GM18519 (cell line): ENCODE results near the gene EIF6.
"Not testable (repeated sequence)": the region's sequence is repeated elsewhere in the genome, so short reads cannot be mapped to it uniquely, and the experiment has no call there.

ENCODE experiments used
- ATAC-seq: cut with Tn5 transposase; IDR thresholded peaks from one replicate; pipeline ENCODE4 v1.9.1; 2021; ENCODE audit warnings: mild to moderate bottlenecking, moderate library complexity; ENCODE audit not compliant: unreplicated experiment, low FRiP score

The EIF6 gene

DNA sequence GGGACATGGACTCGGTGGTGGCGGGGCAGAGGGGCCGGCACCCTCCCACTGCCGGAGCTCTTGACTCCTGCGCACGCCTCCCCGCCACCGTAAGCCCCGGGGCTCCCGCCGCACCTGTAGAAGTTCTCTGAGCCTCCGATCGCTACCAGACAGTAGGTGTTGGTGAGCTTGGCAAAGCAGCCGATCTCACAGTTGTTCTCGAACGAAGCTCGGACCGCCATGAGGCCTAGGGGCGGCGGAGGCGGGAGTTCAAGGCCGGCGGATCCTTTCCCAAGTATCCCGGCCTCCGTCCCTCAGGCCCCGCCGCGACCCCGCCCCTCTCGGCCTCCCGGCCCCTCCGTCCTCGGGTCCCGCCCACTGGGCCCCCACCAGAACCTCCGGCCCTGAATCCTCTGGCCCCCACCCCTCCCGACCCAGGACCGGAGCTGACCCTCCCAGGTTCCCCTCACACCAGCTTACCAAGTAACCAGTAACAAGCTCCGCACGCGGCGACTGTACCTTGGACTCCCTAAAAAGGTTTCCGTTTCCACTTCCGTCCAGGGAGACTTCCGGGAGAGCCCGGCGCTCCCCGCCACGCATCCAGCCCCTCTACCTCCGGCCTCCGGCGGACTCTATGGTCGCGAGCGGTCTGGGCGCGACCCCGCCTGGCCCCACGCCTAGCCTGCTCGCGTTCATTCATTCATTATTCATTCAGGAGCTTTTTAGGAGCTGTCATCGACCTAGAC lies at the start of gene EIF6:
Gene EIF6 (minus strand): TSS at position 506 of the 725 bp plus-strand sequence. CDS start 285 bp downstream, at position 221.
- no peak for ATAC-seq

DNA sequence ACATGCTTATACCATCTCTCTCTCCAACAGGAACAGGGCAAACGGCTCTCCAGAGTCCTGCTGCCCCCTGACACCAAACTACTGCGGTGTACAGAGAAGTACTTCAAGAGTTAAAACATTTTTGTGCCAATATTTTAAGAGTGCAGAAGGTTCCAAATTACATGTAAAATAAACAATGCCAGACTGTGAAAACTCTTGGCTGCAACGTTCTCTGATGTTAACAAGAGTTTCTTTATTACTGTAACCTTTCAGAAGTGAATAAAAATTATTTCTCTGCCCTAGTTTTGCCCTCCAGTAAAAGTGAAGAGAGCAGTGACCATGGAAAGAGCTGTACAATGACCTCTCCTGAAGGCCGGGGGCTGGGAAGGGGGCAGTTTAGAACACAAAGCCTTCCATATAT lies 49.0 kb upstream of the EIF6 start:
- no peak for ATAC-seq

DNA sequence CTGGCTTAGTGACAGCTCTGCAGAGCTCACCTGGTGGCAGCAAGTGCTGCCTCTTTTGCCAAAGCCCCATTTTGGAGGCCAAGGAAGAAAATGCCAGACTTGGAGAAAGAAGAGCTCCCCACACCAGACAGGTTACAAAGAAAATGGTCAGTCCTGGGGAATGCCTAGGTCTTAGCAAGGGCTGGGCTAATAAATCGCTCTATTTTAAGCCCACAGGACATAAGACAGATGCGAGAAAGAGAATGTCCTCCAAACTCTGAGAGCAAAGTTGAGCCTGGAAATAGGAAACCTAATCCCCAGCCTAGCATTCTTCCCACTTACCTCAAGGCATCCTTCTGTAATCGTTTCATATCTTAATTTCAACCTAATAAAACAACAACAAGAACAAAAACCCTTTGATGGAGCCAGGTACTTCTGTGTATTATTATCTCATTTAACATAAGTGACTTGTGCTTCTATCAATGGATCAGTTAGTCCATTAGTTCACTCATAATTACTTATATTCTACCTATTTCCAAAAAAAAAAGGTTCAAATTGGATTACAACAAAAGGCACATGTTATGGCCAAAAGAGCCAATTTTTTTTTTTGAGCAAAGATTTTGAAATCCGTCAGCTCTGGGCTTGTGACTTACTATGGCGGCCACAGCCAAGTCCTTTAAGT lies 48.1 kb upstream of the EIF6 start:
- no peak for ATAC-seq

DNA sequence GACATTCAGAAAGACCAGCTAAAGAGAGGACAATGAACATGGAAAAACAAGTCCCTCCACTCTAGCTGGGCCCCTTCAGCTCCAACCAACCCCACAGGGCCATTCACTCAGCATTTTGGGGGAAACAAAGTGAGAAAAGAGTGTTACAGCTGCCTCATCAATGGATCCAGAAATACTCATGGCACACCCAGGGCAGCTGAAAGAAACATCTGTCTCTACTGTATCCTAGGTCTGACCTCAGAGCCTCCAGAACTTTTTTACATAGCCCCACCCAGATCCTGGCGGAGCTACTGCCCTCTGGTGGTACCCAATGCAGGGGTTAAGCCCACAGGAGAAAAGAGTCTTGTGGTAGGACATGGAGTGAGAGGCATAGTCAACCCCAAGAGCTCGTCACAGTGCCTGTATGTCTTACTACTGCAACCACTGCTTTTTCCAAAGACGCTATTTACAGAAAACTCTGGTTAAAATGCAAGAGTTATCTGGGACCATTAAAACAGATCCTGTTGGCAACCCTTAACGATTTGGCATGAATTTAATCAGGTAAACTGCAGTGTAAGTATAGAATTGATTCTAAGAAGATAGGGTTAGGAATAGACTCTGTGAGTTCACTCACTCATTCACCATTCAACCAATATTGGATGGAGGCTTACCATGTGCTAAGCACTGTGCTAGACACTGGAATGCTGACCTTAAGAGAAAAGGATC lies 45.0 kb upstream of the EIF6 start:
- no peak for ATAC-seq

DNA sequence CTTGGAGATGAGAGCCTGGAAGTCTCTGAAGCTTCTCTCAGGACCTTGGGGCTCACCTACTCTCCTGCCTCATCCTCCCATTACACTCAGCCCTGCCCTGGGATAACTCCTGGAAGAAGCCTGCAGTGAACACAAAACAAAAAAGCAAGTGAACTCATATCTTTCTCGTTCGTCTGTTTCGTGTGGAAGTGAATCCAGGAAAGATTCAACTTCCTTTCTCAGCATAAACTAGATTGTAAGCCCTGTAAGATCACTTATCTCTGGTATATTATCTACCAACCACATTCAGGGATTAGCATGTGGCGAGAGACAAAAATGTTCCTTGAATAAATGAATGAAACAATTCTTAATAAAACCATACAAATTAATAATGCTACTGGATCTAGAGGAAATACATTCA lies 44.1 kb upstream of the EIF6 start:
- no peak for ATAC-seq

DNA sequence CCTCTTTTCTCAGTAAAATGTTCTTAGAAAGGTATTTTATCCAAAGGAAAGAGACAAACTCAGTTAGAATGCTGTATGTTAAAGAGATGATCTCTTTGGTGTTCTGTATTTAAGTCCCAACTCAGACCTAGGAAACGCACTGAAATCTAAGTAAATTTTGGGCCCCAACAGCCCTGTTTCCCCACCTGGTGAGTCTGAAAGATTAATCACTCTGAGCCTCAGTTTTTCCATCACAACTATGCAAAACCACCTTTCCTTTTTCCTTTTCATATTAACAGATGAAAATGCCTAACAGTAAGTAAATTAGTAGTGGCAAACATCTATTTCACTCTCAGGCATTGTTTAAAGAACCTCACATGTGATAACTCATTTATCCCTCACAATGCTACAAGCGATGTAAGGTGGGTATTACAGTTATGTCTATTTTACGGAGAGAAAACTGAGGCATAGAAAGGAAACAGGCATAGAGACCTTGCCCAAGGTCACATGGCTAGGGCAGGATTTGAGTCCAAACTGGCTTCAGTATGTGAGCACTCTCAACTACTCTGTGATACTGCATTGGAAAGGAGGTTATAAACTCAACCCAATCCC lies 43.6 kb upstream of the EIF6 start:
- no peak for ATAC-seq

DNA sequence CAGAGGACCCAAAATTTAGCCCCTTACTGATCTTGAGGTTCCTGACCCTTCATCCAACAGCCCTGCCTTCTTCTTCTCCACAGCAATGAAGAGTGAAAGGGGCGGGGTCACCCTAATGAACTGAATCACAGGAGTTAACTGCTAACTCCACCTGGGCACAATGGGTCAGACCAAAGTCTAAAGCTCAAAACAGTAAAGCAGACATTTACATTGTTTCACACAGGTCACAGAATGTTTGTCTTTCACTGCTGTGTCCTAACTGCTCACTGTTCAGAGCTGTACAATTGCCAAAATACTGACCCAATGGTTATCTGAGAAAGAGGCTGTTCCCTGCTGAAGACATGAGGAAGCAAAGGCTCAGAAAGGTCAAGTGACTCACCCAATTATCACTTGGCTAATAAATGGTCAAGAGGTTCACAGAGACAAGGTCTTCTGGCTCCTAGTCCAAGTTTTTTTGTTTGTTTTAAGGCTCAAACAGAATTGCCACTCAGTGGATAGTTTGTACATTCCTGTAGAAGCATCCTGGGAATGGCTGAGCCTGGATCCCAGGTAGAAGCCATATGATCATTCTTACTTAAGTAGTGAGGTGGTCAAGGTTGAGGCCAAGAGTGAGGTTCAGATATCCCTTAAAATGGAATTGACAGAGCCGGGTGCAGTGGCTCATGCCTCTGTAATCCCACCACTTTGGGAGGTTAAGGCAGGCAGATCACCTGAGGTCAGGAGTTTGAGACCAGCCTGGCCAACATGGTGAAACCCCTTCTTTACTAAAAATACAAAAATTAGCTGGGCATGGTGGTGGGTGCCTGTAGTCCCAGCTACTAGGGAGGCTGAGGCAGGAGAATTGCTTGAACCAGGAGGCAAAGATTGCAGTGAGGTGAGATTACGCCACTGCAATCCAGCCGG lies 42.8 kb upstream of the EIF6 start:
- ATAC-seq, result no peak

DNA sequence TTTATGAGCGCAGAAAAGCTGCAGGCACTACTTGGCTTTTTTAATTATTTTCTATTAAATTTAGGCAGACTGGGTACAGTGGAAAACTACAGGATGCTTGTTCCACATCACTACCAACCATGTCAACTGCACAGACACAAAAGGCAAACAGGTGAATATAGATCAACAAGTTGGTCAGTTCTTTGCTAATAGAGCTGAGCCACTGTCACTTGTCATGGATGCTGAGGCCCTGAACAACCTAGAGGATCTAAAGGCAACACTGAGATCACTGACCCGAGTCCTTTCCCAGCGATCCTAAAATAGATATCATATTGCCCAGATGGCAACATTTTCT lies 42.1 kb upstream of the EIF6 start:
- ATAC-seq, result no peak

DNA sequence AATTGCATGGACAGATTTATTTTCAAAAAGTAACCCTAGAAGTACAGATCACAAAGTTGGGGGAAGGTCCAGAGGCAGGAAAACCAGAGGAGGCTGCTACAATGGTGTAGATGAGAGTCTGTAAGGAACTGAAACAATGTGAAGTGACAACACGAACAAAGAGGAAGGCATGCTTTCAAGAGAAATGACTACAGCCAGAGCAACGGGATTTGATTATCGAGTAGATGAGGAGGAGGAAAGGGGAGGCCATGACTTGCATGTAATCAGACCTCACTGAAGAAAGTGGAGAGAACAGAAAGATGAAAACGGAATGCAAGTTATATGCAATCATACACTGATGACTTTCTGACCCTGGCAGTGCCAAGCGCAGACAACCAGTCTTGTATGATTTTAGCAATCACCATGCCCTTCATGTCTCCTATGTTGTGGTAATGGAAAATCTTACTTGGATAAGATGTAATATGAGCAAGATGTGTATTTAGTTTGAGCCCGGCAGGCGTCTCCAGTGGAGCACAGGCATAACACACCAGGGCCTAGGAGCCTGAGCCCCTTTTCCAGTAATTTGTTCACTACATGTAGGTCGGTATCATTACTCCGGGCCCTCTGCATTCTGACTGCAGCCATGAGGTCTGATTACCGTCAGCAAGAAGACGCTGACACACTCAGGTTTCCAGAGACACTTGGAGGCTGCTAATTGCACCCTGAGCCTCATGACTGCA lies 41.6 kb upstream of the EIF6 start:
- ATAC-seq, result no peak

DNA sequence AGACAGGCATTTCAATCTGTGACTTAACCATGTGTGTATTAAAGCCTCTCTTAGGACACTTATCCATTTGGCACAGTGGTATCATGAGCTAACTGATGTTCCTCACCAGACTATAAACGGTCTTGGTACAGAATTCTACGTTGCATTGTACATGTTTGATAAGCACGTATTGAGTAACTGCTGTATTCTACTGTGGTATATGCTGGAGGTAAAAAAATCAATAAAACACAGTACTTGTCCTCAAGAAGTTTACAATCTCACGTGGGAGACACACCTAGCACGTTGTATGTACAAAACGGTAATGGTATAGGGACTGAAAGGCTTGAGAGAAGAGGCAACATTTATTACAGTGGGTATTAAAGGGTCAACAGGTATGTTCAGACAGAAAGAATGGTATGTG lies 40.8 kb upstream of the EIF6 start:
- ATAC-seq, result no peak

DNA sequence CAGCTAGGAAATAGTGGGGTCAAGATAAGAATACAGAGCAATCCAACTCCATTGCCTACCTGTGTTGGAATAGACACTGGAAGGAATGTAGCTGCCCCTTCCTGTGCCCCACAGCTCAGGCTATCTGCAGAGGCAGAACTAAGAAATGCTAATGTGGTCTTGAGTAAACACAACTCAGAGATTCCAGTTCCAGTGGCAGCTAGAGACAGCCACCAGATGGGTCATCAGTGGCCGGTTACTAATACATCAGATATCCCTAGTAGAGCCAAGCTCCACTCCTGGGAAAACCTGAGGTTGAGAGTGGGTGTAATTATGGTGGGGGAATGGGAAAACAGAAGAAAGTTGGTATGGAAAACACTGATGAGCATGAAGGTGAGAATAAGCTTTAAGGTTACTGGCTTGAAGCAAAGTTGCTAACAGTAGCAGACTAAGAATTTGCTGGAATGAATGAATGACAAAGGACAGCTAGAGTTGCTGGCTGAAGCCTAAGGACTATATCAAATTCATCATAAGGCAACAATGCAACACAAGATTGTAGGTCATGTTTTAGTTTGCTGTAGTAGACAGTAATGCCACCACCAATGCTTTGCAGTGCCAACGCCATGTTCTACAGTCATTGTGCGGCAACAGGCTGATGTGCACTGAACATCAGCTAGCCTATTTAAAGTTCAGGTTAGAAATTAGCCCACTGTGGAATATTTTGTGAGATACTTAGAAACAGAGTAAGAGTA lies 36.0 kb upstream of the EIF6 start:
- no peak for ATAC-seq

DNA sequence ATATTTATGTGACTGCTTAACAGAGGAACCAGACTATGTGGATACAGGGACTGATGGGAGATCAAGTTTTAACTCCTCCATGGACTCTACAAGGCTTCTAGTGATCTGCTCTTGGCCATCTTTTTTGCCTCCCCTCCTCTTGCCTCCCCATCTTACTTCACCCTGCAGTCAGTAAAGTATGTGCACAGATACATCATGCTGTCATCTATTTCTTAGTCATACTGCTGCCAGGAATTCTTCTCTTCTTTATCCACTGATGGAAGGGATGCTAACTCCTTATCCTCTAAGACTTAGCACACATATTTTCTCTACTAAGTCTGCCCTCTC lies 35.3 kb upstream of the EIF6 start:
- ATAC-seq, result no peak

DNA sequence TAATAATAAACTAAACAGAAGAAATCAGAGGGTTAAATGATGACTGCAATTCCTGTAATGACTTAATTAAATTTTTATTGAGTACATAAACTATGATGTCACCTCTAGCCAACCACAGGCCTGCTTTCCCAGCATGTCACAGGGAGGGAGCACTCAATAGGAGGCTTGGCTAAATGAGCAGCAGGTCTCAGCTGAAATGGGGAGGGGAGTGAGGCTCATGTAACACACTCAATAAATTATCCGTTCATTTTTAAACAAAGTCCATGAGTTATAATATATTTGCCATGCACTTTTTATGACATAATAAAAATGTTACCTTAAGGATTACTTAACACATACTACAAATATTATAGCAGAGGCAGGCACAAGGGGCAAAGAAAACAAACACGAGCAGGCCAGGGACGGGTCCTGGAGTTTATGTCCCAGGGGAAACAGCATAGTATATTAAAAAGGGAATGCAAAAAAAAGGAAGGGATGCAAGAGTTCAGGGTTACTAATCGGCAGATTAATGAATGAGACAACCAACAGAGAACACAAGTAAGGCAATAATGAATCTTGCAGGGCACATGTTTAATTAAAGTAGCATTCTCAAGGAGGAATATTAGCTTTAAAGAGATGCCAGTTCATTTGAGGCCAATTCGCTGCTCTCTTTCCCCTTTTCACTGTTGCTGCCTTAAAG lies 34.8 kb upstream of the EIF6 start:
- ATAC-seq, result no peak

DNA sequence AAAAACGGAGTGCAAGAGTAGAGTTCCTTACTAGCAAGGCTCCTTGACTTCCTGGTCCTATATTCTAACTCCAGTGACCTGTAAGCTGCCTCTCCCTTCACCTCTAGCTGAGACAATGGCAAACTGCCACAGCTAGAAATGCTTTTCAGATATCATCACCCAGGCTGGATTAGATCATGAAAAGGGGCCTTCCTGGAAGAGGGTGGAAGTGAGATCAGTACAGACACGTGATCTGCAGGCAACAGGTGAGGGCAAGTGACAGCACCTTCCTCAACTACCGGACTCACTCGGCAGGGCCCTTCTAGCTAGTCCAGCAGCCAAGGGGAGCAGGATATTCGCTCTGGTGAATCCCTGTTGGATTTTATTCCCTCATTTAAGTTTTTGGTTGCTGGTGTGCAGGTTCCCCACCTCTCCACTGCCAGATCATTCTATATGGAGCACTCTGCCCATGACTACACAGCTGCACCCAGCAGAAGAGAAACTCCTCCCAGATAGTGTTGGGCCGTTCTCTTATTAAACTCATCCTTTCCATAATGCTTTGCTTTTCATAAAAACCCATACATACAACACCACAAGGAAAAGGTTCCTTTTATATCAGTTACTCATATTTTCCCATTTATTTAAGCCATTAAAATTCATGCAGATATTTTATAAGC lies 34.1 kb upstream of the EIF6 start:
- no peak for ATAC-seq

DNA sequence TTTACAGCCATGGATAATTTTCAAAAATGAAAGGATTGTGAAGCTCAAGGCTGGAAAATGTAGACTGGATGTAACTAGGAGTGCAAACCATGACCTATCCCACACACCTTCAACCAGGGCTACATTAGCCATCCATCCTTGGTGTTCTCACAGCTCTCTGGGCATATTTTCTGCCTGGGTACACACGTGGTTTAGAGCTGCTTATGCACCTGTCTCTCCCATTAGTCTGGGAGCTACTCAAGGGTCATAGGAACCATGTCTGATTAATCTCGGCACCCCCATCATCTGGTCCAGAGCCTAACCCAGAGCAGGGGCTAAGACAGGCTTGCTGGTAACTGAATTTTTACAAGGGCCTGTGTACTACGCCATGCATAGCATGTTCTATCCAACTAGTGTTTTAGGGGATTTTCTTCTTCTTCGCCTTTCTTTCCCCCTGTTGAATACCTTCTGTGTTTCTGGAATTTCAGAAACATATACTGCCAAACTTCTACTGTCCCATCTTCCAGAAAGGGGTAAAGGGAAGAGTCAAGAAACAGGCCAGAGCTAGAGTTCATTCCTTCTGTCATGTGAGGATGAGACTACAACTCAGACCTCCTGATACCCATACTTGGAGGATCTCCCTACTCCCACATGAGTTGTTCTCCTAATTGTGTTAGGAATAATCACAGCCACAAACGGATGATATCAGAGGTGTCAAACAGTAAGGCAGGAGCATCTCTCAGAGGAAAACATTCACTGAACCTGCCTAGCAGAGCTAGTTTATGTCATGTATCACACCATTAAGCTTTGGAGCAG lies 33.0 kb upstream of the EIF6 start:
- ATAC-seq, result no peak

DNA sequence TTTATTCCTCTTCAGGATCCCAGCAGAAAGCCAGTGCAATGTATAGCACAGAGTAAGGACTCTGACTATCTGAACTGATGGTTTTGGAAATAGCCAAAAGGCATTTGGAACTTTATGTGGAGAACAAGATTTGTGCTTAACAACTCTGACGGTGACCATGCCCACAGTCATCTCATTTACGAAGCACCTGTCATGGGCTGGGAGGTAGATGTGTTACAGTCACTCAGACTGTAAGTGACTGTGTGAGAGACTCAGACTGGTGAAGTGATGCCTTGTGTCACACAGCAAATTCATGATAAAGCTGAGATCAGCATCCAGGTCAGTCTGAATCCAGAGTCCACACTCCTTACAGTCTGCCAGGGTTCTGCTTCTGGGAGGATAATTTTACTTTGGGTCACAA lies 31.5 kb upstream of the EIF6 start:
- ATAC-seq, result no peak

DNA sequence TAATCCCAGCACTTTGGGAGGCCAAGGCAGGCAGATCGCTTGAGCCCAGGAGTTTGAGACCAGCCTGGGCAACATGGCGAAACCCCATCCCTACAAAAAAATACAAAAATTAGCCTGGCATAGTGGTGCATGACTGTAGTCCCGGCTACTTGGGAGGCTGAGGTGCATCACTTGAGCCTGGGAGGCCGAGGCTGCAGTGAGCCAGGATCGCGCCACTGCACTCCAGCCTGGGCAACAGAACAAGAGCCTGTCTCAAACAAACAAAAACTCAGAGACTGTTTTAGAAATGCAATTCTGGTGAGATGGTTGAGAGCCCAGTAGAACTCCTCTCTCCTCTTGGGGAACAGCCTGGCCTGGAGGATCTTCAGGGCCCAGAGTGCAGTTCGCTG lies 31.1 kb upstream of the EIF6 start:
- not testable (repeated sequence) for ATAC-seq
